ENCODE results near the gene ITM2B. TPM values are rescaled to one million over a fixed set of nuclear protein-coding genes. Genes with fewer than 3 reads are reported as not detected.
A peak's percentile ranks its signal among the peaks of the same experiment; 100 is the strongest.

The ITM2B gene
- total RNA-seq, 1 donor from 2014 or later: 75.2 TPM

GRCh38 chr13:48222358-48223301 is 10.4 kb upstream of the ITM2B start:
- Histone ChIP-seq H3K27me3 (ENCODE audit: control insufficient read depth in 3 of 3, insufficient read depth in 3 of 3, low read length in 3 of 3) (no peaks in the 10 kb centered on the region), H3K4me1 (ENCODE audit: control insufficient read depth in 3 of 3, insufficient read depth in 3 of 3, low read length in 3 of 3) (peaks cover 0 to 5% (median 0%) of the 10 kb centered on the region in 3 donors), H3K9me3 (ENCODE audit: control insufficient read depth in 3 of 3, low read length in 3 of 3) (no peaks in the 10 kb centered on the region), H3K4me3 (ENCODE audit: low read length in 3 of 3) (peak overlapping the region; percentile 41 to 65 (median 54)), H3K9ac (ENCODE audit: low read depth in 1 of 3, low read length in 3 of 3) (peak overlapping the region in 2 of 3 donors; percentile 23 to 41), H3K27ac (ENCODE audit: low read depth, low read length) (peak overlapping the region; percentile 76), H3K36me3 (ENCODE audit: control insufficient read depth in 3 of 3, insufficient read depth in 3 of 3, low read length in 3 of 3) (no peaks in the 10 kb centered on the region)

DNA sequence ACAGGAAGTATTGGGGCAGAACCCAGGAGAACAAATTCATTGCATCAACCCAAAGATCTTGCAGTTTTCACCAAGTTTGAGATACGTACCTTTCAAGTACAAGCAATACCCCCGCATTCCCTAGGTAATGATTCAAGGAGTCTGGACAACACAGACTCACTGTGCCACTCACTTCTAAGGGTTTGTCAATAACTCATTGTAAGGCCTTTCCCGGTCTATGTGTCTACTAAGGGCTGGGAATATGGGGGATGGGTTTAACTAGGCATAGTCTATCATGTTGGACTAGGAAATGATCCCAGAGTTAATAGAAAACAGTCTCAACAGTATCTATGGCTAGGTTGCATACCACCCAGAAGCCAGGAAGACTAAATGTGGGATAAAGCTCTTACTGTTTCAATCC is 8.3 kb upstream of the ITM2B start:
- Histone ChIP-seq H3K36me3 (ENCODE audit: control insufficient read depth in 3 of 3, insufficient read depth in 3 of 3, low read length in 3 of 3) (no peaks in the 10 kb centered on the region), H3K27ac (ENCODE audit: low read depth, low read length) (no peak overlapping the region), H3K4me1 (ENCODE audit: control insufficient read depth in 3 of 3, insufficient read depth in 3 of 3, low read length in 3 of 3) (peaks cover 0 to 5% (median 0%) of the 10 kb centered on the region in 3 donors), H3K27me3 (ENCODE audit: control insufficient read depth in 3 of 3, insufficient read depth in 3 of 3, low read length in 3 of 3) (no peaks in the 10 kb centered on the region), H3K4me3 (ENCODE audit: low read length in 3 of 3) (no peak overlapping the region), H3K9me3 (ENCODE audit: control insufficient read depth in 3 of 3, low read length in 3 of 3) (no peaks in the 10 kb centered on the region), H3K9ac (ENCODE audit: low read depth in 1 of 3, low read length in 3 of 3) (no peak overlapping the region)

DNA sequence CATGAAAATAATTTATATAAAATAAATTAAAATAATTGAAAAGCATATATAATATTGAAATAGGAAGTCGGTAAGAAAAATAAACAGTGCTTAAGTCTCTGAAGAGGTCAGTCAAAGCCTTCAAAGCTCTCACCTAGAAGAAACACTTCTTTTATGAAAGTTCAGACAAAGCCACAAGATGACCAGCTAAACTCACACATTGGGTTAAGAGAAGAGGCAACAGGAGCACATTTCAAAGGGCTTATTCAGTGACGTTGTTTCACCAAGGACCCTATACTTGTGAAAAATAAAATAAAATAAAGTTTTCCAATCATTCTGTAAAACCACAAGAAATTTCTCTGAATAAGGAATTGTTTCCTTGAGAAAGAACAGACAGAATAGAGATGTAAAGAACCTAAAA is 2.5 kb upstream of the ITM2B start:
- no peak overlapping the region for H3K27ac ChIP-seq (ENCODE audit: low read depth, low read length)
- H3K9me3 ChIP-seq (ENCODE audit: control insufficient read depth in 3 of 3, low read length in 3 of 3): no peaks in the 10 kb centered on the region
- H3K36me3 ChIP-seq (ENCODE audit: control insufficient read depth in 3 of 3, insufficient read depth in 3 of 3, low read length in 3 of 3): no peaks in the 10 kb centered on the region
- peaks cover 0 to 12% (median 11%) of the 10 kb centered on the region in 3 donors for H3K4me1 ChIP-seq (ENCODE audit: control insufficient read depth in 3 of 3, insufficient read depth in 3 of 3, low read length in 3 of 3)
- H3K9ac ChIP-seq (ENCODE audit: low read depth in 1 of 3, low read length in 3 of 3): no peak overlapping the region
- no peak overlapping the region for H3K4me3 ChIP-seq (ENCODE audit: low read length in 3 of 3)
- no peaks in the 10 kb centered on the region for H3K27me3 ChIP-seq (ENCODE audit: control insufficient read depth in 3 of 3, insufficient read depth in 3 of 3, low read length in 3 of 3)

- Histone ChIP-seq H3K27me3 (ENCODE audit: control insufficient read depth in 3 of 3, insufficient read depth in 3 of 3, low read length in 3 of 3) (no peaks in the 10 kb centered on the region), H3K4me3 (ENCODE audit: low read length in 3 of 3) (no peak overlapping the region), H3K9ac (ENCODE audit: low read depth in 1 of 3, low read length in 3 of 3) (no peak overlapping the region), H3K36me3 (ENCODE audit: control insufficient read depth in 3 of 3, insufficient read depth in 3 of 3, low read length in 3 of 3) (no peaks in the 10 kb centered on the region), H3K9me3 (ENCODE audit: control insufficient read depth in 3 of 3, low read length in 3 of 3) (no peaks in the 10 kb centered on the region), H3K4me1 (ENCODE audit: control insufficient read depth in 3 of 3, insufficient read depth in 3 of 3, low read length in 3 of 3) (peaks cover 2 to 18% (median 17%) of the 10 kb centered on the region in 3 donors), H3K27ac (ENCODE audit: low read depth, low read length) (no peak overlapping the region)
These were observed 1.9 kb upstream of the ITM2B start for GRCh38 chr13:48231080-48231479.

- Histone ChIP-seq H3K9me3 (ENCODE audit: control insufficient read depth in 3 of 3, low read length in 3 of 3) (no peaks in the 10 kb centered on the region), H3K27ac (ENCODE audit: low read depth, low read length) (peak overlapping the region; percentile 60), H3K36me3 (ENCODE audit: control insufficient read depth in 3 of 3, insufficient read depth in 3 of 3, low read length in 3 of 3) (no peaks in the 10 kb centered on the region), H3K4me3 (ENCODE audit: low read length in 3 of 3) (peak overlapping the region in 2 of 3 donors; percentile 81 to 99), H3K4me1 (ENCODE audit: control insufficient read depth in 3 of 3, insufficient read depth in 3 of 3, low read length in 3 of 3) (peaks cover 10 to 26% (median 22%) of the 10 kb centered on the region in 3 donors), H3K9ac (ENCODE audit: low read depth in 1 of 3, low read length in 3 of 3) (no peak overlapping the region), H3K27me3 (ENCODE audit: control insufficient read depth in 3 of 3, insufficient read depth in 3 of 3, low read length in 3 of 3) (no peaks in the 10 kb centered on the region)
These were observed 1.1 kb upstream of the ITM2B start for GRCh38 chr13:48231933-48232332.

- no peaks in the 10 kb centered on the region for H3K27me3 ChIP-seq (ENCODE audit: control insufficient read depth in 3 of 3, insufficient read depth in 3 of 3, low read length in 3 of 3)
- H3K9me3 ChIP-seq (ENCODE audit: control insufficient read depth in 3 of 3, low read length in 3 of 3): no peaks in the 10 kb centered on the region
- H3K4me3 ChIP-seq (ENCODE audit: low read length in 3 of 3): peak overlapping the region; percentile 81 to 99 (median 82)
- H3K4me1 ChIP-seq (ENCODE audit: control insufficient read depth in 3 of 3, insufficient read depth in 3 of 3, low read length in 3 of 3): peaks cover 16 to 31% (median 27%) of the 10 kb centered on the region in 3 donors
- no peaks in the 10 kb centered on the region for H3K36me3 ChIP-seq (ENCODE audit: control insufficient read depth in 3 of 3, insufficient read depth in 3 of 3, low read length in 3 of 3)
- peak overlapping the region; percentile 60 for H3K27ac ChIP-seq (ENCODE audit: low read depth, low read length)
- peak overlapping the region; percentile 74 to 99 (median 82) for H3K9ac ChIP-seq (ENCODE audit: low read depth in 1 of 3, low read length in 3 of 3)
These were observed 473 bp upstream of the ITM2B start for GRCh38 chr13:48232420-48233045.

DNA sequence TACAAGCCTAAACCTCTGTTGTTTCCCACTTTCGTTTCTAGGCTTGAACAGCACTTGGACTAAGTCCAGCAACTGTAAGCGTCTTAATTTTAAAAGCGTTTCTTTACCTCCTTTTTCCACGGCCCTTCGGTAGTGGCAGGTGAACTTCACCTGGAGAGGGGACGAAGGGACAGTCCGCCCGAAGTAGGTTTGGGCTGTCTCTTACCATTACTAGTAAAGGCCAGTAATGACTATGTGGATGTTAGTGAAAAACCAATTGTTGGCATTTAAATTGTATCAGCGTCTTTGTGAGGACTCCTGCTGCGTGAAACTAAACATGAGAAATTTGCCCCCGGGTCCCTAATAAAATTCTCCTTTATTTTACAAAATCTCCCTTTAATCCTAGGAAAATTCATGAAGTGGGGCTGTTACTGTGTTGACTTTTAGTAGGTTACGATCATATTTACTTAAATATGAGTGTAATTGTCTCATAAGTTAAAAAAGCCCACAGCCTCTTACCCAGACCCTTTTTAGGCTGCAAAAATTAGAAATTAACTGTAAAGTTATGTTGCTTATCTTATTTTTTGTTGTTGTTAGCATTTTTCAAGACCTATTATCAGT is 983 bp downstream of the ITM2B start:
- peak overlapping the region; percentile 97 for H3K27ac ChIP-seq (ENCODE audit: low read depth, low read length)
- peak overlapping the region; percentile 97 to 99 (median 98) for H3K4me3 ChIP-seq (ENCODE audit: low read length in 3 of 3)
- peaks cover 19 to 38% (median 27%) of the 10 kb centered on the region in 3 donors for H3K4me1 ChIP-seq (ENCODE audit: control insufficient read depth in 3 of 3, insufficient read depth in 3 of 3, low read length in 3 of 3)
- H3K9ac ChIP-seq (ENCODE audit: low read depth in 1 of 3, low read length in 3 of 3): peak overlapping the region; percentile 99 to 100 (median 99)
- H3K9me3 ChIP-seq (ENCODE audit: control insufficient read depth in 3 of 3, low read length in 3 of 3): no peaks in the 10 kb centered on the region
- H3K27me3 ChIP-seq (ENCODE audit: control insufficient read depth in 3 of 3, insufficient read depth in 3 of 3, low read length in 3 of 3): no peaks in the 10 kb centered on the region
- no peaks in the 10 kb centered on the region for H3K36me3 ChIP-seq (ENCODE audit: control insufficient read depth in 3 of 3, insufficient read depth in 3 of 3, low read length in 3 of 3)

GRCh38 chr13:48234566-48235340 is 1.7 kb downstream of the ITM2B start:
- Histone ChIP-seq H3K36me3 (ENCODE audit: control insufficient read depth in 3 of 3, insufficient read depth in 3 of 3, low read length in 3 of 3) (peaks cover 0 to 4% (median 0%) of the 10 kb centered on the region in 3 donors), H3K27ac (ENCODE audit: low read depth, low read length) (peak overlapping the region; percentile 97), H3K4me3 (ENCODE audit: low read length in 3 of 3) (peak overlapping the region; percentile 97 to 99 (median 98)), H3K4me1 (ENCODE audit: control insufficient read depth in 3 of 3, insufficient read depth in 3 of 3, low read length in 3 of 3) (peaks cover 19 to 38% (median 27%) of the 10 kb centered on the region in 3 donors), H3K9me3 (ENCODE audit: control insufficient read depth in 3 of 3, low read length in 3 of 3) (no peaks in the 10 kb centered on the region), H3K27me3 (ENCODE audit: control insufficient read depth in 3 of 3, insufficient read depth in 3 of 3, low read length in 3 of 3) (no peaks in the 10 kb centered on the region), H3K9ac (ENCODE audit: low read depth in 1 of 3, low read length in 3 of 3) (peak overlapping the region; percentile 99 to 100 (median 99))

DNA sequence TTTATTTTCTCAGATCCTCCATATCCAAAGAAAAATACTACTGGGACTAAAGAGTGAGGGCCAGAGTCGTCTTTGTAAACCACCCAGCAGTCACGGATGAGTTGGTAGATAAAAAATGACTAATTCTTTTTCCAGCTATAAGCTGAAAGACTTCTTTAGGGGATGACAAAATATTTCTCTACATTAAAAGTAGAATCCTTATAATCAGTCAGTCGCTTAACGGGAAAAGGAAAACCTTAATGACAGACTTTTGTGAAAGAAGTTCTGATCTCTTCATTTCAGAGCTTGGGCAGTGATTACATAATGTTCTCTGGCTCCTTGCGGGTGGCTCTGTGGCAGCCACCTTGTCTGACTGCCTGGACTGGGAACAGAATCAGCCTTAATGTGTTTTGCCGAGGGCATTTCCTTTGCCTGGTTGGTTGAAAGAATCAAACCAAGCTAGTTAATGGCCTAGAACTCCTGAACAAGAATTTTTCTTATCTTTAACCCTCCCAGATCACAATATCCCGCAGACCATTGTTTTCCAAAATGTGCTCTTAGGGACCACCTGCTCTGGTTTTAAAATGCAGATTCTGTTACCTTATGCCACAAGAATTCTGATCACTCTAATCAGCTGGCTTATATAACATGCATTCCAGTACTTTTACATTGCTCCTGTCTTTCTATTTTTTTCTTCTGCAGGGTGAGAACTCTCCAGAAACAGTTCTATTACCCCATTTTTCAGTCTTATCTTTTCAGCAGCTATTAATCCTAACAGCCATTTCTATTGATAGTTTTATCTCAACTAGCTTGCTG is 2.5 kb downstream of the ITM2B start:
- H3K27me3 ChIP-seq (ENCODE audit: control insufficient read depth in 3 of 3, insufficient read depth in 3 of 3, low read length in 3 of 3): no peaks in the 10 kb centered on the region
- H3K27ac ChIP-seq (ENCODE audit: low read depth, low read length): peak overlapping the region; percentile 97
- H3K36me3 ChIP-seq (ENCODE audit: control insufficient read depth in 3 of 3, insufficient read depth in 3 of 3, low read length in 3 of 3): peaks cover 0 to 4% (median 0%) of the 10 kb centered on the region in 3 donors
- no peaks in the 10 kb centered on the region for H3K9me3 ChIP-seq (ENCODE audit: control insufficient read depth in 3 of 3, low read length in 3 of 3)
- peak overlapping the region; percentile 97 to 99 (median 98) for H3K4me3 ChIP-seq (ENCODE audit: low read length in 3 of 3)
- peak overlapping the region; percentile 99 to 100 (median 99) for H3K9ac ChIP-seq (ENCODE audit: low read depth in 1 of 3, low read length in 3 of 3)
- peaks cover 19 to 38% (median 27%) of the 10 kb centered on the region in 3 donors for H3K4me1 ChIP-seq (ENCODE audit: control insufficient read depth in 3 of 3, insufficient read depth in 3 of 3, low read length in 3 of 3)
